ENCODE results near the gene KLF13. TPM values are rescaled to one million over a fixed set of nuclear protein-coding genes. Genes with fewer than 3 reads are reported as not detected.

The KLF13 gene
- polyA plus RNA-seq, 2 of the 4 experiments (the other 2 are of a cell fraction): 53.5 TPM

DNA sequence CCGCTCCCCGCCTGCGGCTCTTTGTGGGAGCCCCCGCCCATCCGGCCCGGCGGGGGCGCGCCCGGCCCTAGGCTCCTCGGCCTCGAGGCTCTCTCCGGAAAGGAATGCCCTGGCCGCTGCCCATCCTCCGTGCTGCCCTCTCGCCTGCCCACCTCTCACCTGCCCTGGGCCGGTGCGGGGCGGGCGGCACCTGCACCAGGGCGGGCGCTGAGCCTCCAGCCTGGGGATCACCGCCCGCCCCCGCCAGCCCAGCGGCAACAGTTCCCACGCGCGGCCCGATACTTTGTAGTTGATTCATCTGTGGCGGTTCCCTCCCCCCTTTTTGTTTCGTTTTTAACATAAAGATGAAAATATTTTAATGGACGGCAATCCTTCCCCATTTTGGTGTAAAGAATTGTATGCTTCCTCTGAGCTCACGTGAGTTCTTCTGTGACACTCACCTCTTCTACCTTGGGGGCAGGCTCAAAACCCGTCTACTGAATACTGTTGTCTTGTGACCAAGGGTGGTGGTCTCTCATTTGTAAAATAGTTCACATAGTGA is 1.9 kb downstream of the KLF13 start:
- peak overlapping the region; percentile 96 for H3K4me2 ChIP-seq
- DNase-seq (ENCODE audit: low read depth in 1 of 2, low spot score in 1 of 2): peak; percentile 30 to 52
- POLR2A ChIA-PET: no interaction called here

GRCh38 chr15:31328969-31329639 is 2.5 kb downstream of the KLF13 start:
- H3K9me3 ChIP-seq: no peaks in the 10 kb centered on the region
- FAIRE-seq: no peak
- peak in 1 of 2 experiments; percentile 31 for DNase-seq (ENCODE audit: low read depth in 1 of 2, low spot score in 1 of 2)
- peak overlapping the region; percentile 71 for H3K4me3 ChIP-seq
- CTCF ChIA-PET: interaction anchor here (0.6 to 0.9 kb wide), 4 partner anchors 106 to 664 kb away, joined by 3 to 4 read pairs (median 3); no protein-coding TSS in a partner anchor
- peak overlapping the region; percentile 96 for H3K4me2 ChIP-seq
- WGBS (ENCODE audit: missing lambda C conversion rate): 47% methylated on average over 15 of the region's 29 CpGs
- no peak for ATAC-seq
- peak overlapping the region; percentile 94 for H3K27ac ChIP-seq
- POLR2A ChIA-PET: no interaction called here
- H3K4me1 ChIP-seq: peaks cover 32% of the 10 kb centered on the region
- no peak for TF ChIP-seq RAD21 (conservative IDR thresholded peaks at IDR 0.05 in 1 of 2, IDR thresholded peaks at IDR 0.05 in 1 of 2)

More for the DNA sequence above, 1.9 kb downstream of the KLF13 start:
- peak overlapping the region; percentile 94 for H3K27ac ChIP-seq
- ATAC-seq (peak in 1 of 2 experiments; percentile 4; a peak in 3 of 6 replicates), FAIRE-seq (peak; percentile 39)
- 3% methylated on average over 27 of the region's 35 CpGs for whole genome bisulfite sequencing (ENCODE audit: missing lambda C conversion rate)
- TF ChIP-seq E2F6 (IDR thresholded peaks at IDR 0.05; ENCODE audit: borderline replicate concordance, low read depth) (0 out of 2 replicates have a peak, but pooled peaks have one; percentile 27), TP53 (CRISPR knock-in tag; IDR thresholded peaks at IDR 0.05) (no peak)
- TF ChIP-seq, protein P1, sequence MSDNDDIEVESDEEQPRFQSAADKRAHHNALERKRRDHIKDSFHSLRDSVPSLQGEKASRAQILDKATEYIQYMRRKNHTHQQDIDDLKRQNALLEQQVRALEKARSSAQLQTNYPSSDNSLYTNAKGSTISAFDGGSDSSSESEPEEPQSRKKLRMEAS (IDR thresholded peaks at IDR 0.05): peak; percentile 7; the same call in 1 of the 2 replicates
- H3K4me1 ChIP-seq: peaks cover 32% of the 10 kb centered on the region
- CTCF ChIA-PET: interaction anchor here (0.6 to 0.9 kb wide), 4 partner anchors 106 to 663 kb away, joined by 3 to 4 read pairs (median 3); no protein-coding TSS in a partner anchor
- peak overlapping the region; percentile 71 for H3K4me3 ChIP-seq
- no peaks in the 10 kb centered on the region for H3K9me3 ChIP-seq

DNA sequence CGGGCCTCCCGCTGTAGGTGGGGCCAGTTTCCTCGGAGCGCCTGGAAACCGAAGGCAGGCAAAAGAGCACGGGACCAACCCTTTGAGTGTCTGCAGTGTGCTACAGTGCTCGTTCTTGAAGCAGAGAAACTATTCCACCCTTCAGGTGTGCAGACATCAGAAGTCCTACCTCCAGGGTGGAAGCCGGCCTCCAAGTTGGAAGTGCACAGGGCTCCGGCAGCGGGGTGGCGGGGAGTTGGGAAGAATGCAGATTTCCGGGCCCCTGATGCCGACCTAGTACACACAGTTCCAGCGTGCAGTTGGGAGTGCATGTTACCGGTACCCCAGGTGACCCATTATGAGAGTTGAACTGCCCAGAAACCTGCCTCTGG is 3.0 kb downstream of the KLF13 start:
- Histone ChIP-seq H3K4me2 (peak overlapping the region; percentile 96), H3K4me1 (peaks cover 30% of the 10 kb centered on the region), H3K9me3 (no peaks in the 10 kb centered on the region), H3K4me3 (no peak overlapping the region), H3K27ac (peak overlapping the region in 1 of 2 experiments; percentile 94; a peak in 3 of 6 replicates)
- CTCF ChIA-PET: no interaction called here
- FAIRE-seq (no peak), ATAC-seq (no peak), DNase-seq (ENCODE audit: low read depth in 1 of 2, low spot score in 1 of 2) (no peak)
- POLR2A ChIA-PET: no interaction called here
- WGBS (ENCODE audit: missing lambda C conversion rate): 84% methylated on average over 14 of the region's 15 CpGs
- TF ChIP-seq HOXB5 (CRISPR knock-in tag; IDR thresholded peaks at IDR 0.05) (no peak), ESRRA (IDR thresholded peaks at IDR 0.05; ENCODE audit: borderline replicate concordance, low read length) (no peak), MAFK (IDR thresholded peaks at IDR 0.05; ENCODE audit: partially characterized antibody) (no peak), CEBPB (IDR thresholded peaks at IDR 0.05) (no peak), SMC3 (IDR thresholded peaks at IDR 0.05) (no peak), POLR2AphosphoS2 (conservative IDR thresholded peaks at IDR 0.05; ENCODE audit: low read length) (no peak), NFE2L2 (conservative IDR thresholded peaks at IDR 0.05; ENCODE audit: low read length) (no peak), HEYL (CRISPR knock-in tag; IDR thresholded peaks at IDR 0.05) (no peak), TP53 (CRISPR knock-in tag; IDR thresholded peaks at IDR 0.05) (no peak)
- TF ChIP-seq, protein P1 (IDR thresholded peaks at IDR 0.05): no peak

DNA sequence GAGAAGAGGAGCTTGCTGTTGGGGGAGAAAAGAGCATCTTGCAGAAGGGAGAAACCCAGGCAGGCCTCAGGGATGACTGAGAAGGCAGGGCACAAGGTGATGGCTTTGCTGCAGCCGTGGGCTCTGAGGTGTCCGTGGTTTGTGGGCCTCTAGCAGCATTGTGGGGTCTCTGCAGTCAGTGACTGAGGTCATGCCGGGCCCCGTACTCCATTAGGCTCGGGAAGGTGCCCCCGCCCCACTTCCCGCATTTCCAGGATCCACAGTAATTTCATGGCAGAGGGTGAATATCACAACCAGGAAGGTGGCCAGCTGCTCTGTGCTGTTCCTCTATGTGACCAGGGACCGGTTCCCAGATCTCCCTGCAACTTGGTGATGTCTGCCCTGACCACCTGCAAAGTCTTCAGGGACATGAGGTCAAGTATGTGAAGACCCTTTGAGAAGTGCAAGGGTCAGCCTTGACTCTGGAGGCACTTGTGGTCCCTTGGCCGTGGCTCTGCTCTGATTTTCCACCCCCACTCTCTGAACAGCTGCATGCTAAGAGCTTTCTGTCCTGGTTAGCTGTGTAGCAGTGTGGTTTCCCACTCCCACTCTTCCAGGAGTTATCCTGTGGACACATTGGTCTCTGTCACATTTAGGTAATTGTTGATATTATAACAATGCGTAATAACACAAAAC is 3.6 kb downstream of the KLF13 start:
- FAIRE-seq (no peak), DNase-seq (ENCODE audit: low read depth in 1 of 2, low spot score in 1 of 2) (no peak), ATAC-seq (no peak)
- POLR2A ChIA-PET: no interaction called here
- H3K4me1 ChIP-seq: peaks cover 26% of the 10 kb centered on the region
- H3K4me2 ChIP-seq: peak overlapping the region; percentile 96; the same call in 2 of the 3 replicates
- CTCF ChIA-PET: interaction anchor here (0.8 kb wide), 1 partner anchor 105 kb away, joined by 5 read pairs; no protein-coding TSS in a partner anchor
- no peak overlapping the region for H3K4me3 ChIP-seq
- no peaks in the 10 kb centered on the region for H3K9me3 ChIP-seq
- TF ChIP-seq MAZ (IDR thresholded peaks at IDR 0.05; ENCODE audit: borderline replicate concordance, low read depth, low read length) (no peak), CBX2 (IDR thresholded peaks at IDR 0.05; ENCODE audit: borderline replicate concordance, low read depth) (no peak), TP53 (CRISPR knock-in tag; IDR thresholded peaks at IDR 0.05) (no peak), MYC (IDR thresholded peaks at IDR 0.05; ENCODE audit: borderline replicate concordance, low read length) (no peak), RFX5 (IDR thresholded peaks at IDR 0.05) (no peak), RNF2 (IDR thresholded peaks at IDR 0.05; ENCODE audit: borderline replicate concordance, low read depth) (no peak), CTCF (IDR thresholded peaks at IDR 0.05) (no peak), RARB (CRISPR knock-in tag; IDR thresholded peaks at IDR 0.05) (no peak), ATOH8 (CRISPR knock-in tag; IDR thresholded peaks at IDR 0.05; ENCODE audit: low read depth) (no peak), HEYL (CRISPR knock-in tag; IDR thresholded peaks at IDR 0.05) (no peak), ESRRA (IDR thresholded peaks at IDR 0.05; ENCODE audit: borderline replicate concordance, low read length) (no peak)
- TF ChIP-seq, protein P2, sequence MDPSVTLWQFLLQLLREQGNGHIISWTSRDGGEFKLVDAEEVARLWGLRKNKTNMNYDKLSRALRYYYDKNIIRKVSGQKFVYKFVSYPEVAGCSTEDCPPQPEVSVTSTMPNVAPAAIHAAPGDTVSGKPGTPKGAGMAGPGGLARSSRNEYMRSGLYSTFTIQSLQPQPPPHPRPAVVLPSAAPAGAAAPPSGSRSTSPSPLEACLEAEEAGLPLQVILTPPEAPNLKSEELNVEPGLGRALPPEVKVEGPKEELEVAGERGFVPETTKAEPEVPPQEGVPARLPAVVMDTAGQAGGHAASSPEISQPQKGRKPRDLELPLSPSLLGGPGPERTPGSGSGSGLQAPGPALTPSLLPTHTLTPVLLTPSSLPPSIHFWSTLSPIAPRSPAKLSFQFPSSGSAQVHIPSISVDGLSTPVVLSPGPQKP (IDR thresholded peaks at IDR 0.05; ENCODE audit: low read depth, low read length): no peak
- 86% methylated on average over 10 of the region's 10 CpGs for WGBS (ENCODE audit: missing lambda C conversion rate)
- no peak overlapping the region for H3K27ac ChIP-seq

Measured in A549 (cell line).